ENCODE results near the gene LRFN2. TPM values are rescaled to one million over a fixed set of nuclear protein-coding genes. Genes with fewer than 3 reads are reported as not detected.

The LRFN2 gene
- total RNA-seq, 1 donor from 2014 or later = not detected

DNA sequence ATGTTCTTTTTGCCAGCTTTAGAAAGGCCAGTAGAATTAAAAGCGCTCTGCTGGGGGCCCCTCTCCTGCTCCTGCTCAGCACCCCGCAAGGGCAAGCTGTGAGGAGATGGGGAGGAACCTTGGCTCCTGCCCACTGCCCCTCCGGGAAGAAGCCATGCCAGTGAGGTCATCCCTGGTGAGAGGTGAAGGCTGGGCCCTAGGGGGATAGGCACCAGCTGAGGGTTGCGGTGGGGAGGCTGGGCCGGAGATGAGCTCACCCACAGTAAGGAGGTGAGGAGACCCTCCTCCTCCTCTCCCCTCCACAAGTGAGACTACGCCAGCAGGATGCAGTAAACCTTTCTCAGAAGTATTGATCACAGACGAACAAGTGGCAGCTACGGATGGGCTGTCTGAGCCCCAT is 32.1 kb downstream of the LRFN2 start:
- no peak overlapping the region for H3K4me3 Mint-ChIP-seq (ENCODE audit: low read depth)
- no peaks in the 10 kb centered on the region for H3K4me1 Mint-ChIP-seq (ENCODE audit: low read depth)
- no peaks in the 10 kb centered on the region for H3K36me3 Mint-ChIP-seq (ENCODE audit: low read depth)
- H3K27me3 Mint-ChIP-seq (ENCODE audit: low read depth) = peaks cover 2% of the 10 kb centered on the region
- no peak for DNase-seq (ENCODE audit: low spot score)
- intact Hi-C loops (cut with micrococcal nuclease) = no loop called here
- H3K9me3 Mint-ChIP-seq = no peaks in the 10 kb centered on the region
- no peak overlapping the region for H3K27ac Mint-ChIP-seq

DNA sequence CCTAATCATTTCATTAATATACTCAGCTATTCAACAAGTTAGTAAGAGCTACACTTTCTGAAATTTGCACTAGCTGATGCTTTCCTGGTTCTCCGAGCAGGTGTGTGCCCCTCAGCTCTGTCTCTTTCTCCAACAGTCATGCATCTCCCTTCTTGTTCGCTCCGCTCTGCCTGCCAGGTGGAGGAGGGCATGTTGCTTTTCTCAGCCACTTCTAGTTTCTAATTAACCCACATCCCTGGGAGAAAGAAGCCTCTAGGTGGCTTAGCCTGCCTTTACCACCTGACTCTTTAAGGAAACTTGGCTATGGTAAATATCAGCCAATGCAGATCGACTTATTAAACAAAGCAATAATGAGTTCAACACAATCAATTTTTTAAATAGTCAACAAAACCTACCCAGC is 34.2 kb downstream of the LRFN2 start:
- H3K27me3 Mint-ChIP-seq (ENCODE audit: low read depth) = peaks cover 2% of the 10 kb centered on the region
- H3K4me3 Mint-ChIP-seq (ENCODE audit: low read depth) = no peak overlapping the region
- no peak overlapping the region for H3K27ac Mint-ChIP-seq
- intact Hi-C loops (cut with micrococcal nuclease) = loop anchor here (5.0 kb wide), 1 partner anchor 359 kb away; no protein-coding TSS in a partner anchor
- H3K4me1 Mint-ChIP-seq (ENCODE audit: low read depth) = no peaks in the 10 kb centered on the region
- no peaks in the 10 kb centered on the region for H3K36me3 Mint-ChIP-seq (ENCODE audit: low read depth)
- no peak for DNase-seq (ENCODE audit: low spot score)
- H3K9me3 Mint-ChIP-seq = no peaks in the 10 kb centered on the region

DNA sequence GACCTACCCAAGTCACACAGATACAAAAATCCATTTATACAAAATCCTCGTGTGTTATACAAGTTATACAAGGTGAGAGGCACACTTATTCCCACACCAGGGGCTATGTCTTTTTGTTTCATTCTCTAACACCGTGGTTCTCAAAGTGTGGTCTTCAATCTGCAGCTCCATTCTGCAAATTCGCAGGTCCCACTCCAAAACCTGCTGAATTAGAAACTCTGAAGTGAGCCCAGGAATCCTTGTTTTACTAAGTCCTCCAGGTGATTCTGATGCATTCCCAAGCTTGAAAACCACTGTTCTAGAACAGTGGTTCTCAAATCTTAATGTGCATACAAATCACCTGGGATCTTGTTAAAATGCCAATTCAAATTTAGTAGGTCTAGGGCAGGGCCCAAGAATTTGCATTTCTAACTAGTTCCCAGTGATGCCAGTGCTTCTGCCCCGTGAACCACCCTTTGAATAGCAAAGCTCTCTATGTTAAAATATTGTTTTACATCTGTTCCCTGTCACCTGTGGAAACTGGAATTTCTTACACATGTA is 35.1 kb downstream of the LRFN2 start:
- Mint-ChIP-seq H3K4me3 (ENCODE audit: low read depth) (no peak overlapping the region), H3K27ac (no peak overlapping the region), H3K27me3 (ENCODE audit: low read depth) (peaks cover 2% of the 10 kb centered on the region), H3K36me3 (ENCODE audit: low read depth) (no peaks in the 10 kb centered on the region), H3K9me3 (no peaks in the 10 kb centered on the region), H3K4me1 (ENCODE audit: low read depth) (no peaks in the 10 kb centered on the region)
- no peak for DNase-seq (ENCODE audit: low spot score)
- intact Hi-C loops (cut with micrococcal nuclease) = loop anchor here (5.0 kb wide), 1 partner anchor 360 kb away; no protein-coding TSS in a partner anchor

DNA sequence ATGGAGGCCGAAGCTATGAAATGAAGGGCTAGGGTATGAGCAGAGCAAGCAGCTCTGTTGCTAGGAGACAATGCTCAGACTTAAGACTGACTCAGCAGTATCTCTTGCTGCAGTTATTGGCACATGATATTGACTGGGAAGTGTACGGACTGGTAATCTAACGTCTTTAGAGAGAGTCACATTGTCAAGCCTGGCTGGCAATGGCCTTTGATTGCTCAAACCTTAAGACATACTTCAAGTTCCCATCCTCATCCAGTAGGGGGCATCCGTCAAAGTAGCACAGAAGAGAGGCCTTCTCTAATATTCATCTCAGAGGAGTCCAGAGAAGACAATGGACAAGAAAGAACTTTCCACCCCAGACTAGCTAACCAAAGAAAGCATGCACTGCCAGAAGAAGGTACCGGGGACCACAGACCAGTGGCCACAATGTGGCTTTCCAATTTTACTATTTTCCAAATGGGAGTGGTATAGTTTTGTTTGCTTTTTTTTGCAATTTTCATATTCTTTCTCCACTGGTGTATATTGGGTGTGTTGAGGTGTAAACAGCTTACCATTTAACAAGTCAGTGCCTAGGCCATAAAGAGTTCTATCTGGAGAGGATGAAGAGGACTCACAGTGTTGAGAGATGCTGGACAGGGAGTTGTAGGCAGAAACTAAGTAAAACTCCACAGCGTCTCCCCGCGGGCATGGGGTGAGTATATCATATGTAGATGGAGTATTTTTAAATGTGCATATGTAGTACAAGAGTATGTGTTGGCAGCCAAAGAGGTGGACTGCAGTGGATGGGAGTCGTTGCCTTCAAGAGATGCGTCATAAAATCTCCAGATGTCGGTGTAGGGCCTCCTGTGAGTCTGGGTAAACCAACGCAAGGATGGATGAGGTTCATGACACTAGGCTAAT is 36.7 kb downstream of the LRFN2 start:
- no peaks in the 10 kb centered on the region for H3K36me3 Mint-ChIP-seq (ENCODE audit: low read depth)
- intact Hi-C loops (cut with micrococcal nuclease) = loop anchor here (5.0 kb wide), 1 partner anchor 362 kb away; no protein-coding TSS in a partner anchor
- H3K9me3 Mint-ChIP-seq = no peaks in the 10 kb centered on the region
- DNase-seq (ENCODE audit: low spot score) = peak; percentile 12
- H3K4me3 Mint-ChIP-seq (ENCODE audit: low read depth) = no peak overlapping the region
- H3K27ac Mint-ChIP-seq = no peak overlapping the region
- H3K27me3 Mint-ChIP-seq (ENCODE audit: low read depth) = peaks cover 4% of the 10 kb centered on the region
- H3K4me1 Mint-ChIP-seq (ENCODE audit: low read depth) = no peaks in the 10 kb centered on the region

DNA sequence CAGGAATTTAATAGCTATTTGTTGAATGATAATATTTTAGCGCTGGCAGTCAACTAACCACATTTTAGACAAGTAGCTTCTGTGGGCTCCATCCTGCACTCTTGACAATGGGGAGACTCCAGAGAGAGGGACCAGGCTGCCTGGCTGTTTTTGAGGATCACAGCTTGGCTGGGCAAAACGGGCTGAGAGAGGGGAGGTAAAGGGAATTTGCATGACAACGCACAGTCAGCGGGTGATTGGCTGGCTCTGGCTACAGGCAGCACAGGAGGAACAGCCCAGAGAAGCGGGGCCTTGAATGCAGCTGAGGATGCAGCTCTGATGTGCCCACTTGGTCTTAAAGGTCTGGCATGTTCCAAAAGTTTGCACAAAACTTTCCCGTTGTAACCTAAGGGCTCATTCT is 41.2 kb downstream of the LRFN2 start:
- H3K4me3 Mint-ChIP-seq (ENCODE audit: low read depth) = no peak overlapping the region
- no peaks in the 10 kb centered on the region for H3K36me3 Mint-ChIP-seq (ENCODE audit: low read depth)
- H3K27ac Mint-ChIP-seq = no peak overlapping the region
- no peak for DNase-seq (ENCODE audit: low spot score)
- no peaks in the 10 kb centered on the region for H3K4me1 Mint-ChIP-seq (ENCODE audit: low read depth)
- intact Hi-C loops (cut with micrococcal nuclease) = no loop called here
- H3K9me3 Mint-ChIP-seq = no peaks in the 10 kb centered on the region
- peaks cover 2% of the 10 kb centered on the region for H3K27me3 Mint-ChIP-seq (ENCODE audit: low read depth)

DNA sequence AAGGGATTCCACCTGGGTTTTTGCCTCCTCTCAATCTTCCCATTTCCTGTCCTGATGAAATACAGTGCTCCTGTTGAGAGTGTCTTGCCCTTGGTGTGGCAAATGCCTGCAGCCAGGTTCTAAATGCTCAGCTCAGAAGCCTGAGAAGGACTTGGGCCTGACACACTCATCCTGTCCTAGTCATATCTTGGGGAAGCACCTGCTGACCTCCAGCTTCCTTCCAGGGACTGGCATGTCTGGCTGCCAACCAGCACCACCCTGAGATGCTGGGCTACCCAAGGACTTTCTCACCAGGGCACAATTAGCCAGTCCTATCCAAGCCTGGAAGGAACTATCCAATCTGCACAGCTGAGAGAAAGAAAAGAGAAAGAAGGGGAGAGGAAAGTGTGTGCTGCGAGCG is 43.4 kb downstream of the LRFN2 start:
- no peak for DNase-seq (ENCODE audit: low spot score)
- no peaks in the 10 kb centered on the region for H3K36me3 Mint-ChIP-seq (ENCODE audit: low read depth)
- H3K27ac Mint-ChIP-seq = no peak overlapping the region
- peaks cover 2% of the 10 kb centered on the region for H3K27me3 Mint-ChIP-seq (ENCODE audit: low read depth)
- no peaks in the 10 kb centered on the region for H3K9me3 Mint-ChIP-seq
- H3K4me3 Mint-ChIP-seq (ENCODE audit: low read depth) = no peak overlapping the region
- intact Hi-C loops (cut with micrococcal nuclease) = no loop called here
- H3K4me1 Mint-ChIP-seq (ENCODE audit: low read depth) = no peaks in the 10 kb centered on the region

DNA sequence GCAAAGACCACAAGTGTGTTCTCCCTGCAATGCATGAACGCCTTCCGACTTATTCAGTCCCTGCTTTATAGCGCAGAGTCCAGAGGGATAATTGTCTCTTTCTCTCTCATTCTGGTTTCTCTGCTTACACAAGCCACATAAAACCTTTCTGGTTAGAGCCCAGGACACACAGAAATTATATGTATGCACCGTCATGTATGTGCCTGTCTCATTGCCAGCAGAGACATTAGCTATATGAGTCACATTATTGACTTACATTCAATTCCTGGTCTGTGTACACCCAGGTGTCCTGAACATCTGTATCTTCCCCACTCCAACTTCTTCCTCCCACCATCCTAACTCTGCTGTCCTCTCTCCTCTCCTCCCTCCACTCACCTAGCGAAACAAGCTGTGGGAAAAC is 44.0 kb downstream of the LRFN2 start:
- no peak overlapping the region for H3K27ac Mint-ChIP-seq
- intact Hi-C loops (cut with micrococcal nuclease) = no loop called here
- no peak overlapping the region for H3K4me3 Mint-ChIP-seq (ENCODE audit: low read depth)
- no peaks in the 10 kb centered on the region for H3K36me3 Mint-ChIP-seq (ENCODE audit: low read depth)
- H3K27me3 Mint-ChIP-seq (ENCODE audit: low read depth) = peaks cover 2% of the 10 kb centered on the region
- H3K9me3 Mint-ChIP-seq = no peaks in the 10 kb centered on the region
- H3K4me1 Mint-ChIP-seq (ENCODE audit: low read depth) = no peaks in the 10 kb centered on the region
- DNase-seq (ENCODE audit: low spot score) = no peak

DNA sequence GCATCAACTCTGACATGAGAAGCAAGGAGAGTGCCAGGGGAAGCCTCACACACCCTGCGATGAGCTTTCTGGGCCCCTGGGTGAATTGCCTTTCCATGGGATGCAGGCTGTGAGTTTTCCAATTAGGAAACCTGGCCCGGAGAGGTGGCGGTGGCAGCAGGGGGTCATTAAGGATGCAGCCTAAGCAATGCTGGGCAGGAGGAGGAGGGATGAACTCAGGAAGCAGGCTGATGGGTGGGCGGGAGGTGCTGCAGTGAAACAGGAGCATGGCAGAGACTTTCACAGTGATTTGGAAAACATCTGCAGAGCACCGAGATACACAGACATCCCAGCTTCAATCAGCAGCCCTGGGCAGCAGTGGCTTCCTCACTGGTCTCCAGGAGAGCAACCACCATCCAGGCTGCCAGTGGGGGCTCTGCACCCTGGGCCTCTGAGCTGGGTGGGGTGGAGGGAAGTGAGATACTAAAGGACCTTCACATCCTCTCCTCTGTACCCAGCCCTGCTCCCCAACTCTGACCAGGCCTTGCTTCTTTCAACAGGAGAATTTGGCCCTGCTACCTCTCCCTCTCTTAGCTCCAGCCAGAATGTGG is 44.9 kb downstream of the LRFN2 start:
- peaks cover 2% of the 10 kb centered on the region for H3K27me3 Mint-ChIP-seq (ENCODE audit: low read depth)
- H3K4me3 Mint-ChIP-seq (ENCODE audit: low read depth) = no peak overlapping the region
- no peaks in the 10 kb centered on the region for H3K9me3 Mint-ChIP-seq
- H3K27ac Mint-ChIP-seq = no peak overlapping the region
- no peak for DNase-seq (ENCODE audit: low spot score)
- no peaks in the 10 kb centered on the region for H3K4me1 Mint-ChIP-seq (ENCODE audit: low read depth)
- H3K36me3 Mint-ChIP-seq (ENCODE audit: low read depth) = no peaks in the 10 kb centered on the region
- intact Hi-C loops (cut with micrococcal nuclease) = no loop called here

DNA sequence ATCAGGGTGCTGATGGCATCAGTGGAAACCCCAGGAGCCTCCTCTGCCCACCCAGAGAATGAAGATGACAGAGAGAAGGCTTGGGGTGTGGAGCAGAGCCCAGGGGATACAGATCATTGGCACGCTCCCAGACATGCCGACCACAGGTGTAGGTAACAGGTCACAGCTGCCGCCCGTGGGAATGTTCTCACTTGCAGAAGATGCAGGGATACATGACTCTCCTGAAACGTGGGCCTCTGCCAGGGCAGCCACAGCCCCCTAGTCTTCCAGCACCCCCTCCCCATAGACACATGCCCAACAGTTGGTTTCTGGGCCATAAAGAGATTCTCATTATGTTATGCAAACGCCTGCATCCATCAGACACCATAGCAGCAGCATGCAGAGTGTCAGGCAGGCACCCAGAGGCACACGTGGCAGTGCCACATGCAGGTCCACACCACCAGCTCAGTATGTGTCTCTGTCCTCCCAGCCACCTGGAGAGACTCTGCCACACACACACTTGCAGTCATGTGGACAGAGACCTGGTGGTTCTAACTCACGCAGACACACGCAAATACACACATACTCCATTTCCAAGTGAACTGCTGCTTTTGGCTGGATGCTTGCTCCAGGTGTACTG is 45.5 kb downstream of the LRFN2 start:
- no peak overlapping the region for H3K27ac Mint-ChIP-seq
- H3K9me3 Mint-ChIP-seq = no peaks in the 10 kb centered on the region
- H3K4me3 Mint-ChIP-seq (ENCODE audit: low read depth) = no peak overlapping the region
- H3K4me1 Mint-ChIP-seq (ENCODE audit: low read depth) = no peaks in the 10 kb centered on the region
- H3K27me3 Mint-ChIP-seq (ENCODE audit: low read depth) = peaks cover 2% of the 10 kb centered on the region
- intact Hi-C loops (cut with micrococcal nuclease) = no loop called here
- H3K36me3 Mint-ChIP-seq (ENCODE audit: low read depth) = no peaks in the 10 kb centered on the region
- DNase-seq (ENCODE audit: low spot score) = no peak

DNA sequence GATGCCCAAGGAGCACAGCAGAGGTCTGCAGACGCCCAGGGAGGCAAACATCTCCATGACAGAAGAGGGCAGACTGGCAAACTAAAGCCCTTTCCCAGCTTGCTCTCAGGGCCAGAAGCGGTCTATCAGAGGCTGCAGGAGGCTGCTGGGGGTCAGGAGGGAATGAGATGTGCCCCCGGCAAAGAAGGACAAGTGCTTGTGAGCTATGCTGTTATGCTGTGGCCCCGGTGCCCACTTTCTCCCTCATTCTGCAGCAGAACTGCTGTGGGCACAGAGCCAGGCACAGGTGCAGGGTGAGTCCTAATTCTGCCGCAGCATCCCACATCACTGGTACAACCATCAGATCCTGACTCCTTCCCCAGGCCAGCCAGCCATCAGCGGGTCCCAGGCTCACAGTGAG is 46.4 kb downstream of the LRFN2 start:
- Mint-ChIP-seq H3K27ac (no peak overlapping the region), H3K4me1 (ENCODE audit: low read depth) (no peaks in the 10 kb centered on the region), H3K27me3 (ENCODE audit: low read depth) (peaks cover under 1% of the 10 kb centered on the region), H3K9me3 (no peaks in the 10 kb centered on the region), H3K36me3 (ENCODE audit: low read depth) (no peaks in the 10 kb centered on the region), H3K4me3 (ENCODE audit: low read depth) (no peak overlapping the region)
- DNase-seq (ENCODE audit: low spot score) = no peak
- intact Hi-C loops (cut with micrococcal nuclease) = no loop called here

DNA sequence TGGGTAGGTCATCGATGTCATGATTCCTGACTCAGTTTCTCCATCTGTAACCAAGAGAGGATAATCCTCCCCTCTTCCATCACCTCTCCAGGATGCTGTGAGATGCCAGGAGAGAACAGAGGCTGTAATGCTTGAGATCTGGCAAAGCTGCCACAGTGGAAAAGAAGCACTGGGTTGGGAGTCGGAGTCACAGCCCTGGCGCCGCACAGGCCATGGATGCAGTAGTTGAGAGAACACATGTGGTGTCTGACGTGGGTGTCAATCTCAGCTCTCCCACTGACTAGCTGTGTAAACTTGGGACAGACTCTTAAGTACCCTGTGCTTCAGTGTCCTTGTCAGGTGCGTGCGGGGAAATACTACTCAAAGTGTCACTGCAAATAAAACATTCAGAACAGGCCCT is 47.3 kb downstream of the LRFN2 start:
- H3K27me3 Mint-ChIP-seq (ENCODE audit: low read depth) = no peaks in the 10 kb centered on the region
- no peak overlapping the region for H3K4me3 Mint-ChIP-seq (ENCODE audit: low read depth)
- intact Hi-C loops (cut with micrococcal nuclease) = no loop called here
- no peak for DNase-seq (ENCODE audit: low spot score)
- H3K36me3 Mint-ChIP-seq (ENCODE audit: low read depth) = no peaks in the 10 kb centered on the region
- no peaks in the 10 kb centered on the region for H3K9me3 Mint-ChIP-seq
- no peak overlapping the region for H3K27ac Mint-ChIP-seq
- no peaks in the 10 kb centered on the region for H3K4me1 Mint-ChIP-seq (ENCODE audit: low read depth)

DNA sequence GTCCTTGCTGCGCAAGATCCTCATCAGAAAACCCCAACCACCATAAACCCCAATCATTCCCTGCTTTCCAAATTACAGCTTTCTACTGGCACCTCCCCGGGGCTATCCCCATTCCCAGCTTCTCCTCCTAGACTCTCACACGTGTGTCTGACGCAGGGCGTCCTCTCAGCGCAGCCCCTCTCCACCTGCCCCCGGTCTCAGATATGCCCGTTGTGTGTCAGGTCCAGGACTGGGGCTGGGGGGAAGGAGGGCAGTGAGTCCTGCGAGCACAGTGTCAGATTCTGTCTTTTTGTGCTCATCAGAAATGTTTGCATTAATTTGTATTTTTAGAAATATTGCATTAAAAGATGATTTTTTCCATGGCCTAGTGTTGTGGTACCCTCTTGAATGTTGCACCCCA is 48.6 kb downstream of the LRFN2 start:
- Mint-ChIP-seq H3K4me1 (ENCODE audit: low read depth) (no peaks in the 10 kb centered on the region), H3K27me3 (ENCODE audit: low read depth) (peaks cover under 1% of the 10 kb centered on the region), H3K27ac (no peak overlapping the region), H3K4me3 (ENCODE audit: low read depth) (no peak overlapping the region), H3K36me3 (ENCODE audit: low read depth) (no peaks in the 10 kb centered on the region), H3K9me3 (no peaks in the 10 kb centered on the region)
- intact Hi-C loops (cut with micrococcal nuclease) = no loop called here
- no peak for DNase-seq (ENCODE audit: low spot score)

DNA sequence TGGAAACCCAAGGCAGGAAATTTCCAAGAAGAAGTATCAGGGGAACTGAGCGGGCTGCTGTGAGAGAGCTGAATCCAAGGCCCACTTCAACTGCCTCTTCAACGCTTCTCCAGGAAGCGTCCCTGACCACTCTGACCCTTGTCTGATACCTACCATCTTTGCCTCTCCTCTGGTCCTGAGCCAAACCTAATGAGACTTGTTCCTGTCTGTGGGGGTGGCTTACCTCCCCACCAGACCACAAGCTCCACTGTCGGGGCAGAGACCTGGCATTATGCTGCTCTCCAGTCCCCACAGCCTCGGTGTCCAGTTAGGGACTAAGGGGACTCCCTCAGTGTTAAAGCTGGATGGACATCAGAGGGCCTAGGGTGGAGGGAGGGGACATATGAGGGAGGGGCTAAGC is 49.7 kb downstream of the LRFN2 start:
- Mint-ChIP-seq H3K9me3 (no peaks in the 10 kb centered on the region), H3K4me1 (ENCODE audit: low read depth) (no peaks in the 10 kb centered on the region), H3K27me3 (ENCODE audit: low read depth) (peaks cover 2% of the 10 kb centered on the region), H3K36me3 (ENCODE audit: low read depth) (no peaks in the 10 kb centered on the region), H3K4me3 (ENCODE audit: low read depth) (no peak overlapping the region), H3K27ac (no peak overlapping the region)
- DNase-seq (ENCODE audit: low spot score) = no peak
- intact Hi-C loops (cut with micrococcal nuclease) = no loop called here

Measured in activated T-helper 2 cell treated with anti-CD3 and anti-CD28 coated beads, Interferon-gamma antibody, Interleukin-2, Interleukin-4, amounts not matched to agents 10 μg/mL and 5 μg/mL and 100 μg/mL, durations not matched to agents 14 hours and 24 hours and 36 hours (primary cell).